Fibroblast of lung (primary cell): Measurements from ENCODE around the gene ACOT7.

Source experiments
- CTCF ChIP-seq, 2 donors: IDR thresholded peaks in 1 of 2; conservative IDR thresholded peaks in 1 of 2; 1 replicate in 1 of 2; 2 replicates in 1 of 2; pipeline ENCODE4 v1.5.1; 2011 to 2012; ENCODE audit warnings: low read length in 2 of 2, control low read depth in 1 of 2, inconsistent platforms in 1 of 2, low read depth in 1 of 2, mild to moderate bottlenecking in 1 of 2
- EZH2 ChIP-seq: IDR thresholded peaks from 2 replicates; pipeline ENCODE4 v1.5.1; 2012; ENCODE audit warnings: low read length, control low read depth, mild to moderate bottlenecking; ENCODE audit errors: missing control alignments

GRCh38 chr1:6360517-6361070 lies 33.0 kb downstream of the ACOT7 start:
- TF ChIP-seq CTCF (conservative IDR thresholded peaks at IDR 0.05 in 1 of 2, IDR thresholded peaks at IDR 0.05 in 1 of 2; ENCODE audit: low read depth in 1 of 2, low read length in 2 of 2), result no peak
- TF ChIP-seq EZH2, result no peak
